OCI-LY3 (cell line): ENCODE data around the gene SH3PXD2A.

ENCODE experiments used
- H2AFZ ChIP-seq: fragments of 200-600, 300-600 bp; shearing (Covaris generic); 2 replicates; pipeline ENCODE4 v1.6.0; 2014; ENCODE audit warnings: antibody characterized with exemption, low read depth, low read length
- H3K27ac ChIP-seq: fragments of 200-600, 300-600 bp; sonication (generic); 2 replicates; pipeline ENCODE4 v1.5.1; 2014; ENCODE audit warnings: mild to moderate bottlenecking, low read length, moderate library complexity, mixed read lengths
- H3K27me3 ChIP-seq: fragments of 200-600, 300-600 bp; sonication (generic); 2 replicates; pipeline ENCODE4 v1.6.1; 2014; ENCODE audit warnings: low read depth, low read length, mixed read lengths
- H3K36me3 ChIP-seq: fragments of 200-600, 300-600 bp; sonication (generic); replicated peaks from 2 replicates; pipeline ENCODE3; 2014; ENCODE audit warnings: low read depth, low read length, mixed read lengths
- H3K4me1 ChIP-seq: fragments of 300-600, 200-600 bp; sonication (generic); 2 replicates; pipeline ENCODE4 v1.6.1; 2014; ENCODE audit warnings: low read length, mixed read lengths
- H3K4me2 ChIP-seq: fragments of 200-600, 300-600 bp; sonication (generic); 2 replicates; pipeline ENCODE4 v1.6.1; 2014; ENCODE audit warnings: low read length, mixed read lengths
- H3K4me3 ChIP-seq: fragments of 300-600, 200-600 bp; sonication (generic); 2 replicates; pipeline ENCODE4 v1.5.1; 2014; ENCODE audit warnings: antibody characterized with exemption, mild to moderate bottlenecking, low read length, moderate library complexity
- H3K79me2 ChIP-seq: fragments of 300-600, 200-600 bp; shearing (Covaris generic); 2 replicates; pipeline ENCODE4 v1.6.1; 2014; ENCODE audit warnings: mild to moderate bottlenecking, low read length, mixed read lengths
- H3K9ac ChIP-seq: fragments of 300-600, 200-600 bp; shearing (Covaris generic); 2 replicates; pipeline ENCODE4 v1.6.0; 2014; ENCODE audit warnings: mild to moderate bottlenecking, low read length, moderate library complexity
- H3K9me3 ChIP-seq: fragments of 200-600, 300-600 bp; shearing (Covaris generic); 2 replicates; pipeline ENCODE4 v1.6.1; 2014; ENCODE audit warnings: low read length, mixed read lengths; ENCODE audit not compliant: insufficient read depth
- H4K20me1 ChIP-seq: fragments of 200-600, 300-600 bp; sonication (generic); 2 replicates; pipeline ENCODE4 v1.6.1; 2016; ENCODE audit warnings: low read length, mixed read lengths; ENCODE audit not compliant: insufficient read depth
- CTCF ChIP-seq: fragments of 200-600, 300-600 bp; sonication (generic); IDR thresholded peaks from 2 replicates; pipeline ENCODE4 v1.5.1; 2014; ENCODE audit warnings: antibody characterized with exemption, low read length, low read depth
- EZH2phosphoT487 ChIP-seq: fragments of 200-600 bp; shearing (Covaris generic); IDR thresholded peaks from 2 replicates; pipeline ENCODE4 v1.6.1; 2018; ENCODE audit warnings: antibody characterized with exemption, mixed run types, low read depth

Gene SH3PXD2A

GRCh38 chr10:103576076-103576471 is 279.3 kb downstream of the SH3PXD2A start:
- no peaks in the 10 kb centered on the region for H3K79me2 ChIP-seq
- no peaks in the 10 kb centered on the region for H3K9me3 ChIP-seq
- no peak overlapping the region for H3K9ac ChIP-seq
- no peak overlapping the region for H3K27ac ChIP-seq
- H4K20me1 ChIP-seq = no peaks in the 10 kb centered on the region
- H2AFZ ChIP-seq = no peak overlapping the region
- no peak overlapping the region for H3K4me3 ChIP-seq
- no peaks in the 10 kb centered on the region for H3K4me1 ChIP-seq
- no peak overlapping the region for H3K4me2 ChIP-seq
- 0 out of 2 replicates have a peak, but pooled peaks cover 3% of the 10 kb centered on the region for H3K27me3 ChIP-seq
- H3K36me3 ChIP-seq = no peaks in the 10 kb centered on the region
- TF ChIP-seq CTCF (no peak), EZH2phosphoT487 (no peak)

GRCh38 chr10:103575416-103576075 is 279.8 kb downstream of the SH3PXD2A start:
- no peaks in the 10 kb centered on the region for H3K4me1 ChIP-seq
- H3K4me3 ChIP-seq = no peak overlapping the region
- no peak overlapping the region for H2AFZ ChIP-seq
- H3K27me3 ChIP-seq = 0 out of 2 replicates have a peak, but pooled peaks cover 3% of the 10 kb centered on the region
- H3K36me3 ChIP-seq = no peaks in the 10 kb centered on the region
- TF ChIP-seq EZH2phosphoT487 (no peak), CTCF (no peak)
- no peaks in the 10 kb centered on the region for H3K79me2 ChIP-seq
- no peaks in the 10 kb centered on the region for H4K20me1 ChIP-seq
- H3K9ac ChIP-seq = no peak overlapping the region
- H3K4me2 ChIP-seq = no peak overlapping the region
- H3K27ac ChIP-seq = no peak overlapping the region
- no peaks in the 10 kb centered on the region for H3K9me3 ChIP-seq

- no peak overlapping the region for H3K9ac ChIP-seq
- TF ChIP-seq EZH2phosphoT487 = no peak
- no peak for TF ChIP-seq CTCF
- H3K9me3 ChIP-seq = no peaks in the 10 kb centered on the region
- no peak overlapping the region for H3K4me2 ChIP-seq
- H3K4me3 ChIP-seq = no peak overlapping the region
- H3K27ac ChIP-seq = no peak overlapping the region
- no peaks in the 10 kb centered on the region for H3K4me1 ChIP-seq
- no peaks in the 10 kb centered on the region for H3K79me2 ChIP-seq
- H3K36me3 ChIP-seq = no peaks in the 10 kb centered on the region
- H2AFZ ChIP-seq = no peak overlapping the region
- H4K20me1 ChIP-seq = no peaks in the 10 kb centered on the region
- 0 out of 2 replicates have a peak, but pooled peaks cover 3% of the 10 kb centered on the region for H3K27me3 ChIP-seq
These were observed 281.0 kb downstream of the SH3PXD2A start for GRCh38 chr10:103574097-103575061.

GRCh38 chr10:103573205-103573487 is 282.2 kb downstream of the SH3PXD2A start:
- Histone ChIP-seq H3K36me3 (no peaks in the 10 kb centered on the region), H3K9me3 (no peaks in the 10 kb centered on the region), H3K4me3 (no peak overlapping the region), H3K9ac (no peak overlapping the region), H3K27ac (no peak overlapping the region), H4K20me1 (no peaks in the 10 kb centered on the region), H3K27me3 (0 out of 2 replicates have a peak, but pooled peaks cover 3% of the 10 kb centered on the region), H3K4me1 (no peaks in the 10 kb centered on the region), H2AFZ (no peak overlapping the region), H3K79me2 (no peaks in the 10 kb centered on the region), H3K4me2 (no peak overlapping the region)
- no peak for TF ChIP-seq CTCF
- no peak for TF ChIP-seq EZH2phosphoT487
